H9 (cell line): ENCODE results near the gene WFIKKN2. TPM values are rescaled to one million over a fixed set of nuclear protein-coding genes. Genes with fewer than 3 reads are reported as not detected.

Experiments
- DNase-seq: peaks from one replicate; pipeline ENCODE4 v3.0.0-alpha.2; 2017
- H2AFZ ChIP-seq: one replicate; pipeline ENCODE4 v1.6.1; 2013; ENCODE audit warnings: mild to moderate bottlenecking, low read length, control low read depth, moderate library complexity
- H2AK5ac ChIP-seq: 2 replicates; pipeline ENCODE4 v1.6.1; 2013; ENCODE audit warnings: low read length, control low read depth, mixed read lengths; ENCODE audit not compliant: insufficient read length
- H2BK120ac ChIP-seq: one replicate; pipeline ENCODE4 v1.6.1; 2013; ENCODE audit warnings: low read depth, mild to moderate bottlenecking, low read length, control low read depth, inconsistent platforms; ENCODE audit not compliant: poor library complexity, severe bottlenecking
- H2BK12ac ChIP-seq: 2 replicates; pipeline ENCODE4 v1.6.1; 2013; ENCODE audit warnings: low read length, control low read depth, mixed read lengths, low read depth; ENCODE audit not compliant: insufficient read length
- H2BK15ac ChIP-seq: 2 replicates; pipeline ENCODE4 v1.6.1; 2013; ENCODE audit warnings: low read depth, low read length, control low read depth
- H2BK20ac ChIP-seq: one replicate; pipeline ENCODE4 v1.6.1; 2013; ENCODE audit warnings: low read depth, mild to moderate bottlenecking, low read length, control low read depth, inconsistent platforms; ENCODE audit not compliant: poor library complexity, severe bottlenecking
- H2BK5ac ChIP-seq: 2 replicates; pipeline ENCODE4 v1.6.1; 2013; ENCODE audit warnings: low read length, control low read depth, mixed read lengths; ENCODE audit not compliant: insufficient read length
- H3K14ac ChIP-seq: 2 replicates; pipeline ENCODE4 v1.6.1; 2013; ENCODE audit warnings: low read length, control low read depth; ENCODE audit not compliant: insufficient read depth
- H3K18ac ChIP-seq: 2 replicates; pipeline ENCODE4 v1.6.1; 2013; ENCODE audit warnings: low read depth, mild to moderate bottlenecking, mixed read lengths, low read length, control low read depth; ENCODE audit not compliant: insufficient read length
- H3K23ac ChIP-seq: 2 replicates; pipeline ENCODE4 v1.6.1; 2013; ENCODE audit warnings: low read length, control low read depth, mixed read lengths, low read depth; ENCODE audit not compliant: insufficient read length
- H3K23me2 ChIP-seq: 2 replicates; pipeline ENCODE4 v1.6.1; 2013; ENCODE audit warnings: low read depth, mild to moderate bottlenecking, mixed read lengths, low read length, control low read depth; ENCODE audit not compliant: insufficient read length, poor library complexity, severe bottlenecking
- H3K27ac ChIP-seq: 2 replicates; pipeline ENCODE4 v1.5.1; 2013; ENCODE audit warnings: low read length, control low read depth, mixed read lengths, low read depth; ENCODE audit not compliant: insufficient read length
- H3K27me3 ChIP-seq: 2 replicates; pipeline ENCODE4 v1.6.1; 2013; ENCODE audit warnings: low read length, control low read depth, inconsistent platforms; ENCODE audit not compliant: insufficient read depth
- H3K4ac ChIP-seq: 2 replicates; pipeline ENCODE4 v1.6.1; 2013; ENCODE audit warnings: low read depth, mild to moderate bottlenecking, control low read depth, inconsistent platforms, low read length, moderate library complexity
- H3K4me1 ChIP-seq: 2 replicates; pipeline ENCODE4 v1.6.1; 2013; ENCODE audit warnings: low read length, control low read depth, inconsistent platforms; ENCODE audit not compliant: insufficient read depth
- H3K4me2 ChIP-seq: 2 replicates; pipeline ENCODE4 v1.6.1; 2013; ENCODE audit warnings: low read length, control low read depth, mixed read lengths; ENCODE audit not compliant: insufficient read length, insufficient read depth
- H3K56ac ChIP-seq: 2 replicates; pipeline ENCODE4 v1.6.1; 2013; ENCODE audit warnings: low read depth, mild to moderate bottlenecking, mixed read lengths, low read length, control low read depth; ENCODE audit not compliant: insufficient read length
- H3K79me1 ChIP-seq: 2 replicates; pipeline ENCODE4 v1.6.1; 2013; ENCODE audit warnings: low read depth, mild to moderate bottlenecking, moderate library complexity, low read length, control low read depth, inconsistent platforms; ENCODE audit not compliant: insufficient read depth, poor library complexity, severe bottlenecking
- H3K79me2 ChIP-seq: 2 replicates; pipeline ENCODE4 v1.6.1; 2013; ENCODE audit warnings: low read length, control low read depth, inconsistent platforms; ENCODE audit not compliant: insufficient read depth
- H3K9ac ChIP-seq: 2 replicates; pipeline ENCODE4 v1.6.1; 2013; ENCODE audit warnings: low read length, control low read depth, mixed read lengths; ENCODE audit not compliant: insufficient read length; ENCODE audit errors: extremely low read depth
- H3K9me3 ChIP-seq: one replicate; pipeline ENCODE4 v1.6.1; 2013; ENCODE audit warnings: low read depth, low read length, inconsistent platforms; ENCODE audit not compliant: control insufficient read depth
- H3T11ph ChIP-seq: one replicate; pipeline ENCODE4 v1.6.1; 2013; ENCODE audit warnings: mild to moderate bottlenecking, low read length, control low read depth, inconsistent platforms
- H4K20me1 ChIP-seq: one replicate; pipeline ENCODE4 v1.6.1; 2013; ENCODE audit not compliant: control insufficient read depth, insufficient read length, insufficient read depth
- H4K5ac ChIP-seq: 2 replicates; pipeline ENCODE4 v1.6.1; 2013; ENCODE audit warnings: low read depth, mild to moderate bottlenecking, mixed read lengths, low read length, control low read depth; ENCODE audit not compliant: insufficient read length
- H4K8ac ChIP-seq: replicated peaks from 2 replicates; pipeline ENCODE4 v1.6.1; 2013; ENCODE audit warnings: low read length, control low read depth, mixed read lengths, low read depth; ENCODE audit not compliant: insufficient read length
- H4K91ac ChIP-seq: 2 replicates; pipeline ENCODE4 v1.6.1; 2013; ENCODE audit warnings: low read depth, mild to moderate bottlenecking, moderate library complexity, mixed read lengths, low read length, control low read depth; ENCODE audit not compliant: insufficient read length
- H3K27ac Mint-ChIP-seq, 3 experiments: 2 replicates in 2 of 3; 3 replicates in 1 of 3; pipeline ENCODE4 v1.8.0; 2020 to 2021; ENCODE audit warnings: mixed read lengths in 3 of 3, mild to moderate bottlenecking in 1 of 3, moderate library complexity in 1 of 3
- H3K27me3 Mint-ChIP-seq: 2 replicates; pipeline ENCODE4 v1.8.0; 2021; ENCODE audit warnings: low read depth, mild to moderate bottlenecking, moderate library complexity, mixed read lengths
- H3K36me3 Mint-ChIP-seq, 3 experiments: 2 replicates in 2 of 3; 3 replicates in 1 of 3; pipeline ENCODE4 v1.8.0; 2020 to 2021; ENCODE audit warnings: low read depth in 3 of 3, mixed read lengths in 3 of 3; ENCODE audit not compliant: insufficient read depth in 1 of 3
- H3K4me1 Mint-ChIP-seq, 2 experiments: 2 replicates each; pipeline ENCODE4 v1.8.0; 2020; ENCODE audit warnings: mixed read lengths in 2 of 2
- H3K4me3 Mint-ChIP-seq, 2 experiments: 2 replicates in 1 of 2; 3 replicates in 1 of 2; pipeline ENCODE4 v1.8.0; 2020 to 2021; ENCODE audit warnings: mild to moderate bottlenecking in 2 of 2, mixed read lengths in 2 of 2, moderate library complexity in 1 of 2
- H3K9me3 Mint-ChIP-seq, 2 experiments: 2 replicates in 1 of 2; 3 replicates in 1 of 2; pipeline ENCODE4 v1.8.0; 2020; ENCODE audit warnings: mild to moderate bottlenecking in 2 of 2, mixed read lengths in 2 of 2, moderate library complexity in 1 of 2
- CTCF ChIP-seq: fragments of 200-600 bp; sonication (generic); conservative IDR thresholded peaks from 3 replicates; pipeline ENCODE4 v1.8.0; 2021; ENCODE audit warnings: antibody characterized with exemption, mild to moderate bottlenecking
- WGBS: extraction: QIAGEN DNeasy Blood & Tissue Kit; methylation state at CpG from one replicate; pipeline ENCODE4 v1.1.7; 2013; ENCODE audit warnings: missing lambda C conversion rate, low lambda C conversion rate, mixed read lengths; ENCODE audit not compliant: insufficient read length; ENCODE audit errors: extremely low coverage; 5-methylcytosine and 5-hydroxymethylcytosine counted together
- total RNA-seq: library from RNA; stranded (reverse); gene quantifications from 2 replicates; pipeline ENCODE4 v1.2.1, GENCODE V29; 2021

The WFIKKN2 gene
- total RNA-seq, 1 experiment from 2014 or later: 1.1 TPM

GRCh38 chr17:50847566-50847965 is 12.2 kb downstream of the WFIKKN2 start:
- no peaks in the 10 kb centered on the region for H3K79me2 ChIP-seq
- no peaks in the 10 kb centered on the region for H3K9me3 ChIP-seq
- no peak overlapping the region for H3K56ac ChIP-seq
- DNase-seq: peak; percentile 19
- no peaks in the 10 kb centered on the region for H3K23me2 ChIP-seq
- no peaks in the 10 kb centered on the region for H3K79me1 ChIP-seq
- peaks cover 7 to 13% of the 10 kb centered on the region in 2 experiments for H3K4me1 Mint-ChIP-seq
- H2BK20ac ChIP-seq: no peak overlapping the region
- H3K27me3 Mint-ChIP-seq: no peaks in the 10 kb centered on the region; the same call in 1 of the 2 replicates
- no peak overlapping the region for H4K8ac ChIP-seq
- TF ChIP-seq CTCF: no peak
- no peak overlapping the region for H2BK120ac ChIP-seq
- H2BK12ac ChIP-seq: no peak overlapping the region
- no peak overlapping the region for H3K18ac ChIP-seq
- no peak overlapping the region for H3K23ac ChIP-seq
- no peak overlapping the region for H2BK5ac ChIP-seq
- H3K4me1 ChIP-seq: no peaks in the 10 kb centered on the region
- H3K36me3 Mint-ChIP-seq: no peaks in the 10 kb centered on the region
- H3T11ph ChIP-seq: no peak overlapping the region
- no peaks in the 10 kb centered on the region for H3K27me3 ChIP-seq
- no peak overlapping the region for H2BK15ac ChIP-seq
- no peak overlapping the region for H3K4me2 ChIP-seq
- H3K4me3 Mint-ChIP-seq: no peak overlapping the region
- H3K4ac ChIP-seq: no peak overlapping the region
- no peak overlapping the region for H2AK5ac ChIP-seq
- H3K27ac ChIP-seq: no peak overlapping the region
- H3K14ac ChIP-seq: no peak overlapping the region
- no peak overlapping the region for H4K91ac ChIP-seq
- H3K9me3 Mint-ChIP-seq: no peaks in the 10 kb centered on the region
- WGBS: no CpG with 5 or more reads among the region's 4 CpGs
- H4K5ac ChIP-seq: no peak overlapping the region
- no peak overlapping the region for H3K27ac Mint-ChIP-seq
- no peak overlapping the region for H2AFZ ChIP-seq
- H3K9ac ChIP-seq: no peak overlapping the region
- no peaks in the 10 kb centered on the region for H4K20me1 ChIP-seq
